Measurements from ENCODE around the gene HIPK2. TPM values are rescaled to one million over a fixed set of nuclear protein-coding genes. Genes with fewer than 3 reads are reported as not detected.

The HIPK2 gene
- total RNA-seq, 1 experiment from 2014 or later: 30.7 TPM

DNA sequence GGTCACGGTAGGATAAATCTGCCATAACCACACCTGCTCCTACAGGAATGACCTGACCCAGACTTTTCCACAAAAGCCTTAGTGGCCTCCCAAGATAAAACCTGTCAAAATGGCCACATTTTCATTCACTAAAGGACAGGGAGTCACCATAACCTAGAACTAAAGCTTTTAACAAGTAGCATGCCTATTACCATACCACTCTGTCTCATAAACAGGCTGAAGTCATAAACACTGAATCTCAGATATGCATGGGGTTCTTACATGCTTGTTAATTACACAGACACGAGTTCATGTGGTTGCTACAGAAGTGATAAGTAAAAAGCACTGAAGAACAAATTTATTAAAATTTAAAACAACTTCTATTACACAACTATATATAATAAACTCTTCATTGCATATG, 56.0 kb downstream of the HIPK2 start:
- H3K27ac ChIP-seq (ENCODE audit: low read depth, low read length, poor library complexity, severe bottlenecking): no peak overlapping the region
- intact Hi-C loops (cut with micrococcal nuclease; ENCODE audit: unreplicated experiment): no loop called here
- no peak overlapping the region for H3K4me3 ChIP-seq (ENCODE audit: low read depth, low read length, poor library complexity, severe bottlenecking)
- no peaks in the 10 kb centered on the region for H3K4me1 ChIP-seq (ENCODE audit: insufficient read depth, low read length, poor library complexity, severe bottlenecking)
- no peaks in the 10 kb centered on the region for H3K9me3 ChIP-seq (ENCODE audit: low read depth, low read length, poor library complexity, severe bottlenecking)
- no TSS peak for BruUV-seq (replicated peaks)
- CTCF ChIA-PET: no interaction called here
- H3K27me3 ChIP-seq (replicated peaks; ENCODE audit: insufficient read depth, low read depth, low read length, poor library complexity): no peaks in the 10 kb centered on the region
- H3K36me3 ChIP-seq (ENCODE audit: insufficient read depth, low read length, poor library complexity, severe bottlenecking): no peaks in the 10 kb centered on the region
- no peak for TF ChIP-seq EZH2 (IDR thresholded peaks at IDR 0.05; ENCODE audit: borderline replicate concordance, low read depth, low read length, poor library complexity, severe bottlenecking)
- TF ChIP-seq, protein P1, sequence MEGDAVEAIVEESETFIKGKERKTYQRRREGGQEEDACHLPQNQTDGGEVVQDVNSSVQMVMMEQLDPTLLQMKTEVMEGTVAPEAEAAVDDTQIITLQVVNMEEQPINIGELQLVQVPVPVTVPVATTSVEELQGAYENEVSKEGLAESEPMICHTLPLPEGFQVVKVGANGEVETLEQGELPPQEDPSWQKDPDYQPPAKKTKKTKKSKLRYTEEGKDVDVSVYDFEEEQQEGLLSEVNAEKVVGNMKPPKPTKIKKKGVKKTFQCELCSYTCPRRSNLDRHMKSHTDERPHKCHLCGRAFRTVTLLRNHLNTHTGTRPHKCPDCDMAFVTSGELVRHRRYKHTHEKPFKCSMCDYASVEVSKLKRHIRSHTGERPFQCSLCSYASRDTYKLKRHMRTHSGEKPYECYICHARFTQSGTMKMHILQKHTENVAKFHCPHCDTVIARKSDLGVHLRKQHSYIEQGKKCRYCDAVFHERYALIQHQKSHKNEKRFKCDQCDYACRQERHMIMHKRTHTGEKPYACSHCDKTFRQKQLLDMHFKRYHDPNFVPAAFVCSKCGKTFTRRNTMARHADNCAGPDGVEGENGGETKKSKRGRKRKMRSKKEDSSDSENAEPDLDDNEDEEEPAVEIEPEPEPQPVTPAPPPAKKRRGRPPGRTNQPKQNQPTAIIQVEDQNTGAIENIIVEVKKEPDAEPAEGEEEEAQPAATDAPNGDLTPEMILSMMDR (conservative IDR thresholded peaks at IDR 0.05; ENCODE audit: low read depth, low read length): no peak
- no peak for DNase-seq (ENCODE audit: low spot score)
- POLR2A ChIA-PET (ENCODE audit: low non-redundant PET): no interaction called here

GRCh38 chr7:139721417-139721816, 56.4 kb downstream of the HIPK2 start:
- POLR2A ChIA-PET (ENCODE audit: low non-redundant PET): no interaction called here
- Histone ChIP-seq H3K27ac (ENCODE audit: low read depth, low read length, poor library complexity, severe bottlenecking) (no peak overlapping the region), H3K4me3 (ENCODE audit: low read depth, low read length, poor library complexity, severe bottlenecking) (no peak overlapping the region), H3K9me3 (ENCODE audit: low read depth, low read length, poor library complexity, severe bottlenecking) (no peaks in the 10 kb centered on the region), H3K4me1 (ENCODE audit: insufficient read depth, low read length, poor library complexity, severe bottlenecking) (no peaks in the 10 kb centered on the region), H3K36me3 (ENCODE audit: insufficient read depth, low read length, poor library complexity, severe bottlenecking) (peaks cover under 1% of the 10 kb centered on the region), H3K27me3 (replicated peaks; ENCODE audit: insufficient read depth, low read depth, low read length, poor library complexity) (no peaks in the 10 kb centered on the region)
- intact Hi-C loops (cut with micrococcal nuclease; ENCODE audit: unreplicated experiment): no loop called here
- TF ChIP-seq EZH2 (IDR thresholded peaks at IDR 0.05; ENCODE audit: borderline replicate concordance, low read depth, low read length, poor library complexity, severe bottlenecking): no peak
- TF ChIP-seq, protein P1 (conservative IDR thresholded peaks at IDR 0.05; ENCODE audit: low read depth, low read length): no peak
- CTCF ChIA-PET: no interaction called here
- no TSS peak for BruUV-seq (replicated peaks)
- no peak for DNase-seq (ENCODE audit: low spot score)

DNA sequence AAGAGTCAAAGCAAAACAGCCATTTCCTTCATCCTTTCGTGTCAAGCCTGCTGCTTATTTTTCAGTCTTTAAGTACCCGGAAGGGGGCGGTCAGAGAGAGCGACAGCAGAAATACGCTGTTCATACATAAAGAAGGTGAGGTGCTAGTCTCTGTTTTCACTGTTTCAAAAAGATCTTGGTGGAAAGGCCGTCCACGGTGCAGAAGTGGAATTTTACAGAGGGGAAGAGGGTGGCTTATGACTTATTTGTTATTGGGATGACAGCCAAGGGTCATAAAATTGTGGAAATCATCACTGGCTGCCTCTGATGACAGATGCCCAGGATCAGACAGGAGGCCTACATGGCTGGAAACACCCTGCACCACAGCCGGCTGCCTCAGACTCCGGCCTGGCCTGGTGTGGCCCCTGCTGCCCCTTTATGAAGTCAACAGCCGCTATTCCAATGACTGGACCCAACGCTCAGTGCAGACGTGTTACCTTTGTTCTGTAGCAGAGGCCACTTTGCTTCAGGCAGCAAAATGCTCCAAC, 57.0 kb downstream of the HIPK2 start:
- no TSS peak for BruUV-seq (replicated peaks)
- DNase-seq (ENCODE audit: low spot score): peak; percentile 12
- H3K4me1 ChIP-seq (ENCODE audit: insufficient read depth, low read length, poor library complexity, severe bottlenecking): no peaks in the 10 kb centered on the region
- peaks cover 6% of the 10 kb centered on the region for H3K36me3 ChIP-seq (ENCODE audit: insufficient read depth, low read length, poor library complexity, severe bottlenecking)
- no peak overlapping the region for H3K27ac ChIP-seq (ENCODE audit: low read depth, low read length, poor library complexity, severe bottlenecking)
- POLR2A ChIA-PET (ENCODE audit: low non-redundant PET): no interaction called here
- H3K9me3 ChIP-seq (ENCODE audit: low read depth, low read length, poor library complexity, severe bottlenecking): no peaks in the 10 kb centered on the region
- CTCF ChIA-PET: no interaction called here
- no peaks in the 10 kb centered on the region for H3K27me3 ChIP-seq (replicated peaks; ENCODE audit: insufficient read depth, low read depth, low read length, poor library complexity)
- TF ChIP-seq EZH2 (IDR thresholded peaks at IDR 0.05; ENCODE audit: borderline replicate concordance, low read depth, low read length, poor library complexity, severe bottlenecking): no peak
- TF ChIP-seq, protein P1 (conservative IDR thresholded peaks at IDR 0.05; ENCODE audit: low read depth, low read length): no peak
- no peak overlapping the region for H3K4me3 ChIP-seq (ENCODE audit: low read depth, low read length, poor library complexity, severe bottlenecking)
- intact Hi-C loops (cut with micrococcal nuclease; ENCODE audit: unreplicated experiment): no loop called here
